K562 (cell line): ENCODE results near the gene TREM2. TPM values are rescaled to one million over a fixed set of nuclear protein-coding genes. Genes with fewer than 3 reads are reported as not detected.

Experiments used
- ATAC-seq: fragments of 200-7000 bp; cut with Tn5 transposase; 3 replicates; pipeline ENCODE4 v1.9.1; 2020; ENCODE audit warnings: moderate library complexity
- BruUV-seq: library from RNA; stranded (reverse); fragments of 400-500 nt; replicated peaks from 2 replicates; lab custom pipeline; 2021; lab: Mats Ljungman, UMichigan
- CTCF ChIA-PET: fragments of 300-600 bp; formaldehyde crosslinking; extraction: SDS; loops from one replicate; lab custom pipeline; 2021; ENCODE audit warnings: low intra/inter-chr PET ratio; lab: Yijun Ruan, JAX
- POLR2A ChIA-PET: fragments of 300-600, 350-650 bp; sonication (Branson Sonifier 250); formaldehyde crosslinking; extraction: SDS; loops from one replicate; lab custom pipeline; 2021; ENCODE audit warnings: antibody characterized with exemption, inconsistent platforms; lab: Yijun Ruan, JAX
- DNase-seq, 4 experiments: peaks; one replicate each; pipeline versions ENCODE4 v3.0.0 to v3.0.0-alpha.2; 2011 to 2018; ENCODE audit warnings: low spot score in 3 of 4, mixed read lengths in 3 of 4; ENCODE audit errors: extremely low read depth in 1 of 4
- FAIRE-seq: peaks from 2 replicates; lab custom pipeline; 2011; peaks lifted over from hg19 to GRCh38; lab: Jason Lieb, UNC
- H2AFZ ChIP-seq: 2 replicates; pipeline ENCODE4 v1.6.0; 2011; ENCODE audit warnings: low read depth, low read length, control low read depth, inconsistent platforms
- H3K27ac ChIP-seq: fragments of 200-600 bp; 3 replicates; pipeline ENCODE4 v1.8.0; 2011; ENCODE audit warnings: low read depth, mild to moderate bottlenecking, control low read depth, inconsistent platforms, low read length, moderate library complexity, mixed read lengths; ENCODE audit errors: extremely low read depth
- H3K27me3 ChIP-seq, 2 experiments: fragments of 300-600 bp in 1 of 2; 2 replicates in 1 of 2; 3 replicates in 1 of 2; pipeline versions ENCODE4 v1.6.0 to v1.8.0; 2011; ENCODE audit warnings: inconsistent platforms in 2 of 2, low read length in 2 of 2, mild to moderate bottlenecking in 1 of 2, mixed read lengths in 1 of 2, moderate library complexity in 1 of 2; ENCODE audit not compliant: control insufficient read depth in 2 of 2, insufficient read depth in 2 of 2
- H3K36me3 ChIP-seq: fragments of 300-600 bp; 3 replicates; pipeline ENCODE4 v1.8.0; 2011; ENCODE audit warnings: mild to moderate bottlenecking, low read length, inconsistent platforms; ENCODE audit not compliant: control insufficient read depth, insufficient read depth
- H3K4me1 ChIP-seq, 2 experiments: fragments of 200-600 bp in 1 of 2; replicated peaks in 1 of 2; 2 replicates in 1 of 2; 3 replicates in 1 of 2; pipeline versions ENCODE4 v1.5.1 to v1.8.0; 2011; ENCODE audit warnings: inconsistent platforms in 2 of 2, low read length in 2 of 2, mild to moderate bottlenecking in 1 of 2, mixed read lengths in 1 of 2, moderate library complexity in 1 of 2; ENCODE audit not compliant: control insufficient read depth in 2 of 2, insufficient read depth in 2 of 2
- H3K4me2 ChIP-seq: 2 replicates; pipeline ENCODE4 v1.6.1; 2011; ENCODE audit warnings: low read length, control low read depth, inconsistent platforms, mixed read lengths; ENCODE audit not compliant: insufficient read depth
- H3K4me3 ChIP-seq: fragments of 200-600 bp; sonication (generic), shearing (Covaris generic); 2 replicates; pipeline ENCODE4 v1.5.1; 2016; ENCODE audit warnings: control low read depth, inconsistent platforms
- H3K79me2 ChIP-seq: fragments of 200-600 bp; 3 replicates; pipeline ENCODE4 v1.8.0; 2011; ENCODE audit warnings: low read length, inconsistent platforms; ENCODE audit not compliant: control insufficient read depth, insufficient read depth
- H3K9ac ChIP-seq, 2 experiments: 2 replicates each; pipeline versions ENCODE4 v1.6.0 to v1.6.1; 2011; ENCODE audit warnings: low read depth in 2 of 2, low read length in 2 of 2, control low read depth in 1 of 2, inconsistent platforms in 1 of 2, mild to moderate bottlenecking in 1 of 2, mixed read lengths in 1 of 2; ENCODE audit not compliant: insufficient read depth in 1 of 2
- H3K9me1 ChIP-seq: one replicate; pipeline ENCODE4 v1.6.0; 2011; ENCODE audit warnings: inconsistent platforms, mild to moderate bottlenecking, low read length, moderate library complexity; ENCODE audit not compliant: control insufficient read depth, insufficient read depth
- H3K9me3 ChIP-seq: replicated peaks from 2 replicates; pipeline ENCODE4 v1.5.1; 2011; ENCODE audit warnings: low read depth, low read length, inconsistent platforms; ENCODE audit not compliant: control insufficient read depth, insufficient read depth
- H4K20me1 ChIP-seq: replicated peaks from 2 replicates; pipeline ENCODE4 v1.6.1; 2011; ENCODE audit warnings: low read length, inconsistent platforms, mixed read lengths; ENCODE audit not compliant: control insufficient read depth, insufficient read depth
- BCOR ChIP-seq: fragments of 450-650 bp; IDR thresholded peaks from 2 replicates; pipeline ENCODE4 v1.6.1; 2016
- CEBPG ChIP-seq, 3 experiments: fragments of 200-800 bp in 1 of 3; sonication (Bioruptor generic) in 1 of 3; sonication (generic) in 1 of 3; formaldehyde crosslinking in 1 of 3; IDR thresholded peaks in 2 of 3; conservative IDR thresholded peaks in 1 of 3; 2 replicates each; pipeline versions ENCODE4 v1.6.1 to v1.8.0; 2016 to 2022; ENCODE audit warnings: missing compliant biosample characterization in 2 of 3, missing genetic modification characterization in 2 of 3, mild to moderate bottlenecking in 1 of 3, missing genetic modification reagents in 1 of 3
- MED1 ChIP-seq: sonication (generic); formaldehyde crosslinking; IDR thresholded peaks from 2 replicates; pipeline ENCODE4 v1.8.1; 2023; ENCODE audit warnings: missing genetic modification reagents, borderline replicate concordance
- MTA3 ChIP-seq: fragments of 450-650 bp; formaldehyde crosslinking; IDR thresholded peaks from 2 replicates; pipeline ENCODE4 v1.6.1; 2017; ENCODE audit warnings: mild to moderate bottlenecking, borderline replicate concordance
- PML ChIP-seq: IDR thresholded peaks from 2 replicates; pipeline ENCODE4 v1.6.1; 2012; ENCODE audit warnings: low read length, inconsistent platforms
- RBM34 ChIP-seq: fragments of 200-400 bp; formaldehyde crosslinking; IDR thresholded peaks from 2 replicates; pipeline ENCODE4 v1.6.1; 2018; ENCODE audit warnings: low read length, borderline replicate concordance; ENCODE audit not compliant: insufficient read depth
- SRF ChIP-seq, 2 experiments: fragments of 250-450, 450-650 bp in 1 of 2; sonication (Bioruptor Pico) in 1 of 2; sonication (generic) in 1 of 2; formaldehyde crosslinking; IDR thresholded peaks; 2 replicates each; pipeline versions ENCODE4 v1.5.0 to v1.5.1; 2020 to 2022; ENCODE audit warnings: mild to moderate bottlenecking in 1 of 2, missing genetic modification reagents in 1 of 2
- ZC3H4 ChIP-seq: sonication (generic); formaldehyde crosslinking; IDR thresholded peaks from 2 replicates; pipeline ENCODE4 v1.9.0; 2021; ENCODE audit warnings: missing genetic modification reagents, borderline replicate concordance
- WGBS: fragments of 100-300 bp; shearing (Covaris generic); methylation state at CpG from one replicate; pipeline ENCODE4 v1.1.6; 2016; ENCODE audit warnings: low coverage, mixed read lengths; ENCODE audit not compliant: insufficient coverage; ENCODE audit errors: missing lambda C conversion rate; 5-methylcytosine and 5-hydroxymethylcytosine counted together
- in situ Hi-C: fragments of 300-500 bp; cut with MboI; formaldehyde crosslinking; loops from 4 replicates; pipeline ENCODE4 v1.15.0; 2018; ENCODE audit warnings: inconsistent platforms, mixed read lengths
- intact Hi-C: fragments of 100-400 bp; cut with micrococcal nuclease; formaldehyde crosslinking; loops from 2 replicates; pipeline ENCODE4 v1.14.2; 2022
- polyA plus RNA-seq, 8 experiments: library from polyadenylated mRNA; depleted of rRNA in 4 of 8; stranded (reverse) in 5 of 8; unstranded in 3 of 8; fragments of >200 nt; fragmentation: Nextera tagmentation in 2 of 8; fragmentation: Illumina TruSeq in 1 of 8; extraction: Ambion mirVana in 2 of 8; extraction: Trizol in 1 of 8; gene quantifications; 2 replicates each; pipeline versions ENCODE4 v1.2.1 to v1.2.3, GENCODE V29; 2011 to 2014; ENCODE audit warnings: inconsistent platforms in 1 of 8, missing spikeins in 1 of 8
- total RNA-seq, 7 experiments: library from RNA; depleted of rRNA in 6 of 7; stranded (reverse); fragments of >200 nt in 6 of 7; fragmentation: Illumina TruSeq in 2 of 7; extraction: Trizol in 2 of 7; gene quantifications; 2 replicates each; pipeline versions ENCODE4 v1.2.1 to v1.2.3, GENCODE V29; 2011 to 2021; ENCODE audit warnings: low replicate concordance in 1 of 7
- TF ChIP-seq, protein P1 (sequence below): sonication (generic); formaldehyde crosslinking; IDR thresholded peaks from 2 replicates; pipeline ENCODE4 v1.8.1; 2022; ENCODE audit warnings: missing genetic modification reagents

TREM2 gene
- total and polyA plus RNA-seq, 9 of the 15 experiments (the other 6 are each of a cell fraction or from before 2014, with no cell fraction given) = not detected

- Histone ChIP-seq H3K9me3 (no peaks in the 10 kb centered on the region), H3K27me3 (peaks cover 12 to 52% of the 10 kb centered on the region in 2 experiments), H3K4me2 (no peak overlapping the region), H3K4me3 (no peak overlapping the region), H3K36me3 (no peaks in the 10 kb centered on the region), H2AFZ (no peak overlapping the region), H3K4me1 (no peaks in the 10 kb centered on the region), H3K27ac (no peak overlapping the region), H4K20me1 (peaks cover 10% of the 10 kb centered on the region; the same call in 1 of the 2 replicates), H3K9ac (no peak overlapping the region), H3K79me2 (no peaks in the 10 kb centered on the region), H3K9me1 (no peaks in the 10 kb centered on the region)
- in situ Hi-C loops = no loop called here
- WGBS = 3% methylated on average over 4 of the region's 4 CpGs
- DNase-seq = no peak
- no peak for ATAC-seq
- intact Hi-C loops = no loop called here
- ChIA-PET POLR2A (interaction anchor here (0.8 kb wide), 1 partner anchor 12 kb away, joined by 4 read pairs; no protein-coding TSS in a partner anchor), CTCF (no interaction called here)
- TF ChIP-seq MED1 (CRISPR knock-in tag) (no peak), ZC3H4 (CRISPR knock-in tag) (no peak), MTA3 (no peak), BCOR (no peak), PML (no peak), SRF (CRISPR knock-in tag; IDR thresholded peaks at IDR 0.05) (no peak), CEBPG (CRISPR knock-in tag; IDR thresholded peaks at IDR 0.05) (no peak), CEBPG (tag; conservative IDR thresholded peaks at IDR 0.05 in 1 of 2, IDR thresholded peaks at IDR 0.05 in 1 of 2) (no peak), RBM34 (no peak)
- TF ChIP-seq, protein P1, sequence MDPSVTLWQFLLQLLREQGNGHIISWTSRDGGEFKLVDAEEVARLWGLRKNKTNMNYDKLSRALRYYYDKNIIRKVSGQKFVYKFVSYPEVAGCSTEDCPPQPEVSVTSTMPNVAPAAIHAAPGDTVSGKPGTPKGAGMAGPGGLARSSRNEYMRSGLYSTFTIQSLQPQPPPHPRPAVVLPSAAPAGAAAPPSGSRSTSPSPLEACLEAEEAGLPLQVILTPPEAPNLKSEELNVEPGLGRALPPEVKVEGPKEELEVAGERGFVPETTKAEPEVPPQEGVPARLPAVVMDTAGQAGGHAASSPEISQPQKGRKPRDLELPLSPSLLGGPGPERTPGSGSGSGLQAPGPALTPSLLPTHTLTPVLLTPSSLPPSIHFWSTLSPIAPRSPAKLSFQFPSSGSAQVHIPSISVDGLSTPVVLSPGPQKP (CRISPR knock-in tag) = no peak
- no peak for FAIRE-seq
- BruUV-seq = no TSS peak
Observed at GRCh38 chr6:41164551-41165120, 1.7 kb upstream of the TREM2 start.
